ENCODE results near the gene IL31. TPM values are rescaled to one million over a fixed set of nuclear protein-coding genes. Genes with fewer than 3 reads are reported as not detected.

The IL31 gene
- total RNA-seq, 6 donors from 2014 or later = not detected

- DNase-seq (no peak), ATAC-seq (ENCODE audit: low FRiP score in 2 of 2) (no peak)
- Histone ChIP-seq H3K4me1 (peaks cover 0 to 2% (median 0%) of the 10 kb centered on the region in 4 donors), H3K27ac (no peak overlapping the region), H3K36me3 (no peaks in the 10 kb centered on the region), H3K27me3 (no peaks in the 10 kb centered on the region), H3K4me3 (no peak overlapping the region), H3K9me3 (no peaks in the 10 kb centered on the region)
- TF ChIP-seq POLR2A (IDR thresholded peaks at IDR 0.05) (no peak), POLR2AphosphoS5 (IDR thresholded peaks at IDR 0.05) (no peak), CTCF (IDR thresholded peaks at IDR 0.05) (no peak), EP300 (IDR thresholded peaks at IDR 0.05) (no peak)
- WGBS, 2 donors = 82 to 88% methylated on average over 11 of the region's 11 CpGs
Observed at GRCh38 chr12:122192441-122192840, 18.4 kb upstream of the IL31 start.

- Histone ChIP-seq H3K27me3 (no peaks in the 10 kb centered on the region), H3K36me3 (no peaks in the 10 kb centered on the region), H3K9me3 (no peaks in the 10 kb centered on the region), H3K4me1 (peaks cover 0 to under 1% (median 0%) of the 10 kb centered on the region in 4 donors), H3K4me3 (no peak overlapping the region), H3K27ac (no peak overlapping the region)
- peak in 1 of 2 donors; percentile 52 for DNase-seq
- TF ChIP-seq CTCF (IDR thresholded peaks at IDR 0.05) = peak in 5 of 6 experiments; percentile 54 to 68 (median 56)
- TF ChIP-seq POLR2A (IDR thresholded peaks at IDR 0.05) = no peak
- ATAC-seq (ENCODE audit: low FRiP score in 2 of 2) = peak; percentile 59 to 61
- 64 to 72% methylated on average over 16 to 18 of the region's 18 CpGs for WGBS, 2 donors
Observed at GRCh38 chr12:122190842-122191668, 17.0 kb upstream of the IL31 start.

GRCh38 chr12:122189626-122190475, 15.8 kb upstream of the IL31 start:
- DNase-seq (peak in 1 of 2 donors; percentile 73), ATAC-seq (ENCODE audit: low FRiP score in 2 of 2) (no peak)
- TF ChIP-seq POLR2A (IDR thresholded peaks at IDR 0.05) (no peak), POLR2AphosphoS5 (IDR thresholded peaks at IDR 0.05) (no peak), CTCF (IDR thresholded peaks at IDR 0.05) (no peak), EP300 (IDR thresholded peaks at IDR 0.05) (no peak)
- Histone ChIP-seq H3K27ac (no peak overlapping the region), H3K4me3 (no peak overlapping the region), H3K9me3 (no peaks in the 10 kb centered on the region), H3K27me3 (no peaks in the 10 kb centered on the region), H3K4me1 (no peaks in the 10 kb centered on the region), H3K36me3 (no peaks in the 10 kb centered on the region)
- WGBS, 2 donors = 82 to 89% methylated on average over 26 to 34 of the region's 34 CpGs

GRCh38 chr12:122187466-122187865, 13.4 kb upstream of the IL31 start:
- TF ChIP-seq CTCF (IDR thresholded peaks at IDR 0.05) (no peak), EP300 (IDR thresholded peaks at IDR 0.05) (no peak), POLR2AphosphoS5 (IDR thresholded peaks at IDR 0.05) (no peak), POLR2A (IDR thresholded peaks at IDR 0.05) (no peak)
- peaks cover 0 to 2% (median 0%) of the 10 kb centered on the region in 4 donors for H3K27me3 ChIP-seq
- peaks cover 0 to 13% (median 8%) of the 10 kb centered on the region in 4 donors for H3K4me1 ChIP-seq
- H3K36me3 ChIP-seq = no peaks in the 10 kb centered on the region
- ATAC-seq (ENCODE audit: low FRiP score in 2 of 2) (no peak), DNase-seq (no peak)
- WGBS, 2 donors = 82 to 85% methylated on average over 12 of the region's 12 CpGs
- H3K27ac ChIP-seq = no peak overlapping the region
- no peak overlapping the region for H3K4me3 ChIP-seq
- H3K9me3 ChIP-seq = no peaks in the 10 kb centered on the region

All from upper lobe of left lung (tissue), 6 donors.